IPS-20b (cell line): Measurements from ENCODE around the gene CYTH1.

ENCODE experiments used
- H3K27ac ChIP-seq: one replicate; pipeline ENCODE4 v1.5.1; 2013; ENCODE audit warnings: low read length
- H3K27me3 ChIP-seq: 2 replicates; pipeline ENCODE4 v1.6.1; 2013; ENCODE audit warnings: mild to moderate bottlenecking, low read length, inconsistent platforms; ENCODE audit not compliant: insufficient read depth
- H3K36me3 ChIP-seq: 2 replicates; pipeline ENCODE4 v1.6.1; 2013; ENCODE audit warnings: low read depth, mild to moderate bottlenecking, inconsistent platforms, low read length, moderate library complexity; ENCODE audit not compliant: insufficient read depth
- H3K4me1 ChIP-seq: 2 replicates; pipeline ENCODE4 v1.6.1; 2013; ENCODE audit warnings: mild to moderate bottlenecking, control low read depth, inconsistent platforms, low read length, moderate library complexity; ENCODE audit not compliant: insufficient read depth
- H3K4me3 ChIP-seq: 2 replicates; pipeline ENCODE4 v1.5.1; 2013; ENCODE audit warnings: mild to moderate bottlenecking, low read length, inconsistent platforms
- H3K9ac ChIP-seq: 2 replicates; pipeline ENCODE4 v1.6.1; 2013; ENCODE audit warnings: low read depth, mild to moderate bottlenecking, inconsistent platforms, low read length, moderate library complexity
- H3K9me3 ChIP-seq: 2 replicates; pipeline ENCODE4 v1.6.1; 2013; ENCODE audit warnings: mild to moderate bottlenecking, low read depth, low read length, inconsistent platforms; ENCODE audit not compliant: insufficient read depth

The CYTH1 gene

GRCh38 chr17:78726513-78726912 lies 55.6 kb downstream of the CYTH1 start:
- Histone ChIP-seq H3K27ac (no peak overlapping the region), H3K27me3 (peaks cover 20% of the 10 kb centered on the region; the same call in 1 of the 2 replicates), H3K4me3 (no peak overlapping the region), H3K36me3 (no peaks in the 10 kb centered on the region), H3K9me3 (no peaks in the 10 kb centered on the region), H3K4me1 (peaks cover 26% of the 10 kb centered on the region), H3K9ac (no peak overlapping the region)

- Histone ChIP-seq H3K36me3 (no peaks in the 10 kb centered on the region), H3K4me3 (no peak overlapping the region), H3K9me3 (no peaks in the 10 kb centered on the region), H3K27ac (no peak overlapping the region), H3K4me1 (peaks cover 26% of the 10 kb centered on the region), H3K27me3 (peaks cover 20% of the 10 kb centered on the region; the same call in 1 of the 2 replicates), H3K9ac (no peak overlapping the region)
These were observed 56.5 kb downstream of the CYTH1 start for GRCh38 chr17:78725448-78726021.

GRCh38 chr17:78724999-78725398 lies 57.1 kb downstream of the CYTH1 start:
- H3K36me3 ChIP-seq = no peaks in the 10 kb centered on the region
- no peak overlapping the region for H3K27ac ChIP-seq
- H3K9ac ChIP-seq = no peak overlapping the region
- H3K9me3 ChIP-seq = no peaks in the 10 kb centered on the region
- H3K4me3 ChIP-seq = no peak overlapping the region; the same call in 1 of the 2 replicates
- H3K4me1 ChIP-seq = peaks cover 26% of the 10 kb centered on the region
- H3K27me3 ChIP-seq = peaks cover 20% of the 10 kb centered on the region; the same call in 1 of the 2 replicates

GRCh38 chr17:78724544-78724943 lies 57.5 kb downstream of the CYTH1 start:
- Histone ChIP-seq H3K4me3 (no peak overlapping the region; the same call in 1 of the 2 replicates), H3K36me3 (no peaks in the 10 kb centered on the region), H3K4me1 (peaks cover 26% of the 10 kb centered on the region), H3K27me3 (peaks cover 20% of the 10 kb centered on the region; the same call in 1 of the 2 replicates), H3K9ac (no peak overlapping the region), H3K27ac (no peak overlapping the region), H3K9me3 (no peaks in the 10 kb centered on the region)

GRCh38 chr17:78723957-78724356 lies 58.1 kb downstream of the CYTH1 start:
- Histone ChIP-seq H3K4me1 (peaks cover 26% of the 10 kb centered on the region), H3K36me3 (no peaks in the 10 kb centered on the region), H3K9ac (no peak overlapping the region), H3K27ac (no peak overlapping the region), H3K4me3 (peak overlapping the region; percentile 64; the same call in 1 of the 2 replicates), H3K9me3 (no peaks in the 10 kb centered on the region), H3K27me3 (peaks cover 20% of the 10 kb centered on the region; the same call in 1 of the 2 replicates)

GRCh38 chr17:78723001-78723796 lies 58.9 kb downstream of the CYTH1 start:
- H3K27me3 ChIP-seq = peaks cover 20% of the 10 kb centered on the region; the same call in 1 of the 2 replicates
- no peak overlapping the region; the same call in 1 of the 2 replicates for H3K9ac ChIP-seq
- H3K27ac ChIP-seq = no peak overlapping the region
- no peaks in the 10 kb centered on the region for H3K36me3 ChIP-seq
- peaks cover 26% of the 10 kb centered on the region for H3K4me1 ChIP-seq
- H3K4me3 ChIP-seq = peak overlapping the region; percentile 64
- no peaks in the 10 kb centered on the region for H3K9me3 ChIP-seq

GRCh38 chr17:78722246-78722761 lies 59.8 kb downstream of the CYTH1 start:
- H3K9me3 ChIP-seq = no peaks in the 10 kb centered on the region
- peaks cover 29% of the 10 kb centered on the region for H3K4me1 ChIP-seq
- H3K36me3 ChIP-seq = no peaks in the 10 kb centered on the region
- peaks cover 20% of the 10 kb centered on the region; the same call in 1 of the 2 replicates for H3K27me3 ChIP-seq
- no peak overlapping the region for H3K27ac ChIP-seq
- H3K9ac ChIP-seq = no peak overlapping the region; the same call in 1 of the 2 replicates
- peak overlapping the region; percentile 64; the same call in 1 of the 2 replicates for H3K4me3 ChIP-seq

- no peaks in the 10 kb centered on the region for H3K9me3 ChIP-seq
- H3K27ac ChIP-seq = no peak overlapping the region
- peaks cover 29% of the 10 kb centered on the region; the same call in 1 of the 2 replicates for H3K27me3 ChIP-seq
- peaks cover 23% of the 10 kb centered on the region for H3K4me1 ChIP-seq
- no peak overlapping the region for H3K4me3 ChIP-seq
- no peaks in the 10 kb centered on the region for H3K36me3 ChIP-seq
- no peak overlapping the region for H3K9ac ChIP-seq
These were observed 62.3 kb downstream of the CYTH1 start for GRCh38 chr17:78719630-78720298.

- Histone ChIP-seq H3K9ac (no peak overlapping the region), H3K27ac (no peak overlapping the region), H3K27me3 (peaks cover 22% of the 10 kb centered on the region; the same call in 1 of the 2 replicates), H3K9me3 (no peaks in the 10 kb centered on the region), H3K36me3 (no peaks in the 10 kb centered on the region), H3K4me1 (peaks cover 12% of the 10 kb centered on the region), H3K4me3 (no peak overlapping the region)
These were observed 63.4 kb downstream of the CYTH1 start for GRCh38 chr17:78718575-78719208.

GRCh38 chr17:78717431-78717980 lies 64.6 kb downstream of the CYTH1 start:
- peaks cover 6% of the 10 kb centered on the region; the same call in 1 of the 2 replicates for H3K4me1 ChIP-seq
- no peak overlapping the region for H3K27ac ChIP-seq
- no peaks in the 10 kb centered on the region for H3K9me3 ChIP-seq
- peak overlapping the region; percentile 61; the same call in 1 of the 2 replicates for H3K4me3 ChIP-seq
- H3K9ac ChIP-seq = peak overlapping the region; percentile 54; the same call in 1 of the 2 replicates
- peaks cover 14% of the 10 kb centered on the region; the same call in 1 of the 2 replicates for H3K27me3 ChIP-seq
- no peaks in the 10 kb centered on the region for H3K36me3 ChIP-seq
